GM19193 (cell line): ENCODE results near the gene WDR77.

Source experiments
- POLR2A ChIP-seq: IDR thresholded peaks from 4 replicates; pipeline ENCODE4 v1.6.1; 2011; ENCODE audit not compliant: insufficient read depth, insufficient read length; ENCODE audit errors: extremely low read depth

WDR77 gene

GRCh38 chr1:111448918-111449702 lies at the start of gene WDR77, which contains the start of gene ATP5PB:
Gene WDR77, minus strand, starts transcription at chr1:111449256. Its CDS starts 87 bp downstream, at chr1:111449169.
Gene ATP5PB, plus strand, starts transcription at chr1:111449464. Its CDS starts 78 bp downstream, at chr1:111449542.
- peak; percentile 73 for TF ChIP-seq POLR2A

DNA sequence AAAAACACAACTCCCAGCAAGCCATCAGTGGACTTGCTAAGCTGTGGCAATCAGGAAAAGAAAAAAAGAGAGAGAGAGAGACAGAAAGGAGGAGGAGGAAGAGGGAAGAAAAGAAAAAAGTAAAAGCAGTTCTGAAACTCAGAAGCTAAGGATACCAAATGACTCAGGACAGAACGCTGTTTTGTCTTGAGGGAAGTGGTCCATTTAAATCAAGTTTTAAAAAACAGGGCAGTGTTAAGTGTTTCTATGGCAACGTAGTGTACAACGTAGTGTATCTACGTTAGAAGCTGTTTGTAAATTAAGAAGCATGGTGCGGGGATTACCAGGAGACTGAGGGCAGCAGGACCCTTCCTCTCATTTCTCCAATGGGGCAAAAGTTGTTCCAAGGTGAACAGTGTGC lies 48.5 kb upstream of the WDR77 start:
- TF ChIP-seq POLR2A: no peak

DNA sequence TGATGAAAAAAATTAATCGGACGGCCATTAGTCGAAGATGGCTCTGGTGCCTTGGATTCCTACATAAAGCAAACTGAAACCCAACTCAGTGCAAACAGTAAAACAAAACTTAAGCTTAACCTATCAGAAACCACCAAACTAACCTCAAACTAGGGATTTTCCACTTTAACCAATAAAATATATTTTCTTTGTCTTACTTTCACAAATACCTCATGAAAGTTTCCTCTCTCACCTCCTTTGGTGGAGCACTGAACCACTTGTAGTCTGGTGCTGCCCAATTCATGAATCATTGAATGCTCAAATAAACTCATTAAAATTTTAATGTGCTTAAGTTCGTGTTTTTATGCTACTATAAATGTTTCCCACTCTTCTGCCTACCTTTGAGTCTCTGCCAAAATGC lies 47.3 kb upstream of the WDR77 start:
- TF ChIP-seq POLR2A: no peak

DNA sequence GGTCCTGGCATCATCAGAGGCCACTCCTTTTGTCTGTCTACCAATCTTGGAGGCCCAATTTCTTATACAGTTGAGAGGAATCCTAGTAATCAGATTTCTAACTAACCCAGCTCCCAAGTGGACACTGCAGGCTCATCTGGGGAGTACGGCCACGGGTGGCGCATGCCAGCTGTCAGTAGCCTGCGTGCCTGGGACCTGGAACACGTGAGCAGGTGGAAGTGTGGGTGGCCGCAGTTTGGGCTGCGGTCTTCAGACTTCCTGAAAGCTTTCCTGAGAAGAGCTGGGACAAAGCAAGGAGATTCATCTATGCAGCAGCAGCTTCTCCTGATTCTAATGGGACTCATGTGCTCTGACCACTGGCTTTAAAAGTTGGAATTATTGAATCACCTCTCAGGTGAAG lies 42.0 kb upstream of the WDR77 start:
- TF ChIP-seq POLR2A: no peak

- no peak for TF ChIP-seq POLR2A
These were observed 41.2 kb upstream of the WDR77 start for GRCh38 chr1:111490220-111490619.

- no peak for TF ChIP-seq POLR2A
These were observed 40.5 kb upstream of the WDR77 start for GRCh38 chr1:111489604-111490003.

- TF ChIP-seq POLR2A: no peak
These were observed 39.6 kb upstream of the WDR77 start for GRCh38 chr1:111488669-111489068.

DNA sequence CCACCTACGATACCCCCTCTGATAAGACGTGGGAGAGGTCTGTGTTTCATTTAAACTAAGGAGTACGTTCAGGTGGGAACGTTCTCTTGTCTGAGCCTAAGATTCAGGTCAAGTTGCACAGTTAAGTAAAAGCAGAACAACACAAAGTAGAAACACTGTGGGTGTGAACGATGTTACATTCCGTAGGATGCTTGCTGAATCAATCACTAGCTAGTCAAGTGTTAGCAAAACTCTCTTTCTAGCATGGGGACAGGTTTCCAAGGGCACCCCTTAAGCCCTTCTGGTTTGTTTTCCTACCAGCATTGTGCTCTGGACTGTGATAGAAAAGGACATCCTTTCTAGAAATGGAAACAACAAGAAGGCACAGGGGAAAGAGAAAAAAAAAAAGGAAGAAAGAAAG lies 38.1 kb upstream of the WDR77 start:
- no peak for TF ChIP-seq POLR2A

GRCh38 chr1:111486431-111486830 lies 37.4 kb upstream of the WDR77 start:
- TF ChIP-seq POLR2A: no peak

GRCh38 chr1:111484391-111485026 lies 35.5 kb upstream of the WDR77 start:
- TF ChIP-seq POLR2A: no peak

- no peak for TF ChIP-seq POLR2A
These were observed 34.8 kb upstream of the WDR77 start for GRCh38 chr1:111483876-111484275.

- no peak for TF ChIP-seq POLR2A
These were observed 34.1 kb upstream of the WDR77 start for GRCh38 chr1:111483166-111483565.

DNA sequence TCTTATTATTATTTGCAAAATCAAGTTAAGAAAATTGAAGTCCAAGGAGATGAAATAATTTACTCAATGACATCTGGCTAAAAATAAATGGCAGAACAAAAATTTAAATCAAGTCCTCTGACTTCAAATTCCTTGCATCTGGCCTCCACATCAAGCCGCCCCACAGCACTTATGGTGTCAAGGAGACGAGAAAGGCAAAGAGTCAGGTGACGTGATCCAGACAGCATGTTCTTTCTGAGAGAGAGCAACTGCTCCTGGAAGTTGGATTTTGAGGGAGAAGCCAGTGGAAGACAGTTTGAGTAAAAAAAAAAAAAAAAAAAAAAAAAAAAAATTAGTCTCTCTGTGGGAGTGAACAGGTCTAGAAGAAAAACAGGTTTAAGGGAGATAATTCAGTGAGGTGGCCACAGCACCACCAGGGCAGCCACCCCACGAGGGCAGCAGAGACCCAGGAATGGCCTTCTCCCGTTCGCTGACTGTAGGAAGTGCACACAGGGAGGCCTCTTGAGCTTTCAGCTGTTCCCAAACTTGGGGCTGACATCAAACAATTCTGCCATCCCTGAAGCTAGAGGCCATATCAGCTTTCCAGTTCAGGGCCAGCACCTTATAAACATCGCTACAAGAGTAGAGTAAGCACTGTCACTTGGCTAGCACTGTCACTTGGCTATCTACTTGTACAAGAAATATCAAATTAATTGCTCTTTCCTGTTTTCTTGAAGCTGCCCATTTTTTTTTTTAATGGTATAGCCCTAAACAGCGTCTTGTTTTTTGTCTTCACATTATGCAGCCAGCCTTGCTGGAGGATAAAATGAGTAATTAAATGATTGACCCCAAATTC lies 32.5 kb upstream of the WDR77 start:
- no peak for TF ChIP-seq POLR2A

DNA sequence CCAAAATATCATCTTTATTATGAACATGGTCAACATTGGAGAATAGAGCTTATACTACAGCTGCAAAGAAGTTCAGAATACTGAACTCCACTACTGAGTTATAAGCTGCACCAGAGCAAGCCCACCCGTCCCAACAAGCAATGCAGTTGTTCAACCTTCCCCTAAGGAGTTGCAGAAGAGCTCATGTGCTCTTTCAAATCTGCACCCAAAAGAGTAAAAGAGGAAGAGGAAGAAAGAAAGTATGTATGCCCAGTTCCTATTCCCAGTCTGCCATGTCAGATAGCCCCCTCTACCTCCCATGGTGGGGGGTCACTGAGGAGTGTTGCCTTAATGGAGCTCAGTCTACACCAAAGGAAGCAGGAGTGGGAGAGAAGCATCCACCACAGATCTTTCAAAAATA lies 31.6 kb upstream of the WDR77 start:
- TF ChIP-seq POLR2A: no peak

DNA sequence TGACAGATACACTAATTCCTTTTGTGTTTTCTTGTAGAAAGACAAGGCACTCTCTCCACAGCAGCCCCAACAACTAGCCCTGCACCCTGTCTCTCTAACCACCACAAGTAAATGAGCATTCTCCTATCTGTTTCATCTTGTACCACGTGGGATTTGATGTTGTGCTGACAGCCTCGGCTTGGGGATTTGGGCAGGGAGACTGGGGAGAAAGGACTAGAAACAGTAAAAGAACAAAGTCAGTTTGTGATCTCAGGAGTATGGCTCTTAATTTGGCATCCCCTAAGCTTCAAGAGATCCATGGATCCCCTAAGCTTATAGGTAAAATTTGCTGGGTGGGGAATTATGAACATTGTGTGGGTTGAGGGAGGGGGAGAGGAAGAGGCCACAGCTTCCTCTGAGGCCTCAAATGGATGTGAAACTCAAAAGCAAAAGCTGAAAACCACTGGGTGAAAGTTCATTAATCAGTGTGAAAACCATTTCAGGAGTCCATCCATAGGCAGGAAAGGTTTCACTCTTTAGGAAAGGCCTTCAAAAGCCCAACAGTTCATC lies 27.8 kb upstream of the WDR77 start:
- no peak for TF ChIP-seq POLR2A
